Measurements from ENCODE around the gene LDLRAD3.

- TF ChIP-seq CTCF (IDR thresholded peaks at IDR 0.05) (no peak), POLR2A (IDR thresholded peaks at IDR 0.05) (no peak)
Measured at GRCh38 chr11:36002796-36003195, 58.9 kb downstream of the LDLRAD3 start.
